ENCODE data around the gene DOCK10. TPM values are rescaled to one million over a fixed set of nuclear protein-coding genes. Genes with fewer than 3 reads are reported as not detected.
"Not testable (repeated sequence)": the region's sequence is repeated elsewhere in the genome, so short reads cannot be mapped to it uniquely, and the experiment has no call there.

The DOCK10 gene
- total RNA-seq, 1 donor from 2014 or later, result 10.2 TPM

GRCh38 chr2:224951723-224952481, 90.4 kb downstream of the DOCK10 start:
- no peak for FAIRE-seq
- no peak for DNase-seq (ENCODE audit: low spot score in 2 of 2)

- FAIRE-seq, result no peak
- peak in 1 of 2 donors; percentile 24 for DNase-seq (ENCODE audit: low spot score in 2 of 2)
These were observed 93.4 kb downstream of the DOCK10 start for GRCh38 chr2:224948859-224949258.

- DNase-seq (ENCODE audit: low spot score in 2 of 2) (no peak), FAIRE-seq (no peak)
These were observed 94.3 kb downstream of the DOCK10 start for GRCh38 chr2:224948005-224948404.

- DNase-seq (ENCODE audit: low spot score in 2 of 2) (no peak), FAIRE-seq (no peak)
These were observed 94.7 kb downstream of the DOCK10 start for GRCh38 chr2:224947566-224947965.

GRCh38 chr2:224946895-224947294, 95.4 kb downstream of the DOCK10 start:
- DNase-seq (ENCODE audit: low spot score in 2 of 2) (no peak), FAIRE-seq (no peak)

GRCh38 chr2:224944707-224945547, 97.3 kb downstream of the DOCK10 start:
- no peak for DNase-seq (ENCODE audit: low spot score in 2 of 2)
- FAIRE-seq, result no peak

- not testable (repeated sequence) for FAIRE-seq; DNase-seq (ENCODE audit: low spot score in 2 of 2)
These were observed 98.6 kb downstream of the DOCK10 start for GRCh38 chr2:224943601-224944041.

- FAIRE-seq, result no peak
- DNase-seq (ENCODE audit: low spot score in 2 of 2), result no peak
These were observed 100.3 kb downstream of the DOCK10 start for GRCh38 chr2:224941960-224942359.

- FAIRE-seq, result no peak
- DNase-seq (ENCODE audit: low spot score in 2 of 2), result no peak
These were observed 101.7 kb downstream of the DOCK10 start for GRCh38 chr2:224940618-224941017.

- FAIRE-seq (no peak), DNase-seq (ENCODE audit: low spot score in 2 of 2) (no peak)
These were observed 103.6 kb downstream of the DOCK10 start for GRCh38 chr2:224938651-224939182.

- FAIRE-seq (no peak), DNase-seq (ENCODE audit: low spot score in 2 of 2) (no peak)
These were observed 104.4 kb downstream of the DOCK10 start for GRCh38 chr2:224937887-224938286.

- DNase-seq (ENCODE audit: low spot score in 2 of 2) (no peak), FAIRE-seq (no peak)
These were observed 107.6 kb downstream of the DOCK10 start for GRCh38 chr2:224934526-224935188.

GRCh38 chr2:224933431-224933830, 108.8 kb downstream of the DOCK10 start:
- FAIRE-seq, result no peak

GRCh38 chr2:224932522-224932921, 109.7 kb downstream of the DOCK10 start:
- FAIRE-seq (no peak), DNase-seq (ENCODE audit: low spot score in 2 of 2) (no peak)

More at GRCh38 chr2:224933431-224933830, 108.8 kb downstream of the DOCK10 start:
- DNase-seq (ENCODE audit: low spot score in 2 of 2), result no peak

- DNase-seq (ENCODE audit: low spot score in 2 of 2) (no peak), FAIRE-seq (no peak)
These were observed 110.3 kb downstream of the DOCK10 start for GRCh38 chr2:224931956-224932355.

- no peak for DNase-seq (ENCODE audit: low spot score in 2 of 2)
- FAIRE-seq, result no peak
These were observed 111.3 kb downstream of the DOCK10 start for GRCh38 chr2:224930990-224931389.

- FAIRE-seq (no peak), DNase-seq (ENCODE audit: low spot score in 2 of 2) (no peak)
These were observed 112.1 kb downstream of the DOCK10 start for GRCh38 chr2:224930124-224930523.

GRCh38 chr2:224929512-224929911, 112.8 kb downstream of the DOCK10 start:
- no peak for DNase-seq (ENCODE audit: low spot score in 2 of 2)
- no peak for FAIRE-seq

- DNase-seq (ENCODE audit: low spot score in 2 of 2), result no peak
- FAIRE-seq, result no peak
These were observed 114.6 kb downstream of the DOCK10 start for GRCh38 chr2:224927646-224928173.

GRCh38 chr2:224927011-224927410, 115.3 kb downstream of the DOCK10 start:
- no peak for DNase-seq (ENCODE audit: low spot score in 2 of 2)
- FAIRE-seq, result no peak

- no peak for DNase-seq (ENCODE audit: low spot score in 2 of 2)
- no peak for FAIRE-seq
These were observed 116.5 kb downstream of the DOCK10 start for GRCh38 chr2:224925810-224926100.
